Measurements from ENCODE around the gene GPR152. TPM values are rescaled to one million over a fixed set of nuclear protein-coding genes. Genes with fewer than 3 reads are reported as not detected.

The GPR152 gene
- total RNA-seq (not detected), polyA plus RNA-seq (under 1 TPM; 0.13 to 0.84 (median 0.35) TPM)

- H3K36me3 ChIP-seq (ENCODE audit: control insufficient read depth, insufficient read depth, low read length): no peaks in the 10 kb centered on the region
- DNase-seq: no peak
- no peaks in the 10 kb centered on the region for H3K27me3 ChIP-seq (ENCODE audit: control insufficient read depth, insufficient read depth, low read length)
- no peak within 1 kb of the TSS for H3K4me3 ChIP-seq (ENCODE audit: low read depth, low read length)
- Mint-ChIP-seq H3K27ac (no peak within 1 kb of the TSS), H3K9me3 (no peaks in the 10 kb centered on the region), H3K27me3 (no peaks in the 10 kb centered on the region), H3K4me1 (peaks cover 0 to 30% (median 13%) of the 10 kb centered on the region in 4 donors), H3K36me3 (no peaks in the 10 kb centered on the region), H3K4me3 (no peak within 1 kb of the TSS)
- peaks cover 21% of the 10 kb centered on the region for H3K4me1 ChIP-seq (ENCODE audit: control insufficient read depth, insufficient read depth, low read length, poor library complexity, severe bottlenecking)
- ATAC-seq (ENCODE audit: low read depth in 2 of 2): no peak
- no peak within 1 kb of the TSS for H3K27ac ChIP-seq (ENCODE audit: insufficient read depth, low read length, poor library complexity, severe bottlenecking)
- no peaks in the 10 kb centered on the region for H3K9me3 ChIP-seq (ENCODE audit: control insufficient read depth in 2 of 2, low read length in 2 of 2)
Observed at GRCh38 chr11:67452141-67452952, at the start of gene GPR152. Gene GPR152, minus strand, starts transcription at chr11:67452729. Its CDS starts 5 bp downstream, at chr11:67452724.

DNA sequence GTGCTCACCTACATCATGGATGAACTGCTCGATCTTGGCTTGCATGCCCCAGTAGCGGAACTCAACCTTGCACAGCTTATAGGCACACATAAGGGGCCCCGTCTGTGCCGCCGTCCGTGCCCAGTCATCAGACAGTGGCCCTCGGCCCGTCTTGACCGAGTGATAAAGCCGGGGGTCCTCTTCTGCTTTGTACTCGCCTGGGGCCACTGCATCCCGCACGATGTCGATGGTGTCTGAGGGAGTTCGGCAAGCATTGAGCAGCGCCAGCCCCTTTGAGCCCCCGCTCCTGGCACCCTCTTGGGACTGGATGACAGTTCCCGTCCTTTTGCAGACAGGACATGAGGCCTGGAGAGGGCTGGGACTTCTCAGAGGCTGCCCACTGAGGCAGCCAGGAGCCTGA lies 49.3 kb upstream of the GPR152 start:
- Histone ChIP-seq H3K27me3 (ENCODE audit: control insufficient read depth, insufficient read depth, low read length) (no peaks in the 10 kb centered on the region), H3K9me3 (ENCODE audit: control insufficient read depth in 2 of 2, low read length in 2 of 2) (no peaks in the 10 kb centered on the region), H3K4me3 (ENCODE audit: low read depth, low read length) (no peak overlapping the region), H3K36me3 (ENCODE audit: control insufficient read depth, insufficient read depth, low read length) (peaks cover 37% of the 10 kb centered on the region), H3K27ac (ENCODE audit: insufficient read depth, low read length, poor library complexity, severe bottlenecking) (no peak overlapping the region), H3K4me1 (ENCODE audit: control insufficient read depth, insufficient read depth, low read length, poor library complexity, severe bottlenecking) (peaks cover 33% of the 10 kb centered on the region)
- ATAC-seq (ENCODE audit: low read depth in 2 of 2) (no peak), DNase-seq (no peak)
- Mint-ChIP-seq H3K4me1 (peaks cover 10 to 40% (median 27%) of the 10 kb centered on the region in 4 donors), H3K27ac (no peak overlapping the region), H3K27me3 (no peaks in the 10 kb centered on the region), H3K9me3 (no peaks in the 10 kb centered on the region), H3K36me3 (peaks cover 10% of the 10 kb centered on the region), H3K4me3 (peak overlapping the region in 2 of 4 donors; percentile 47 to 62)

DNA sequence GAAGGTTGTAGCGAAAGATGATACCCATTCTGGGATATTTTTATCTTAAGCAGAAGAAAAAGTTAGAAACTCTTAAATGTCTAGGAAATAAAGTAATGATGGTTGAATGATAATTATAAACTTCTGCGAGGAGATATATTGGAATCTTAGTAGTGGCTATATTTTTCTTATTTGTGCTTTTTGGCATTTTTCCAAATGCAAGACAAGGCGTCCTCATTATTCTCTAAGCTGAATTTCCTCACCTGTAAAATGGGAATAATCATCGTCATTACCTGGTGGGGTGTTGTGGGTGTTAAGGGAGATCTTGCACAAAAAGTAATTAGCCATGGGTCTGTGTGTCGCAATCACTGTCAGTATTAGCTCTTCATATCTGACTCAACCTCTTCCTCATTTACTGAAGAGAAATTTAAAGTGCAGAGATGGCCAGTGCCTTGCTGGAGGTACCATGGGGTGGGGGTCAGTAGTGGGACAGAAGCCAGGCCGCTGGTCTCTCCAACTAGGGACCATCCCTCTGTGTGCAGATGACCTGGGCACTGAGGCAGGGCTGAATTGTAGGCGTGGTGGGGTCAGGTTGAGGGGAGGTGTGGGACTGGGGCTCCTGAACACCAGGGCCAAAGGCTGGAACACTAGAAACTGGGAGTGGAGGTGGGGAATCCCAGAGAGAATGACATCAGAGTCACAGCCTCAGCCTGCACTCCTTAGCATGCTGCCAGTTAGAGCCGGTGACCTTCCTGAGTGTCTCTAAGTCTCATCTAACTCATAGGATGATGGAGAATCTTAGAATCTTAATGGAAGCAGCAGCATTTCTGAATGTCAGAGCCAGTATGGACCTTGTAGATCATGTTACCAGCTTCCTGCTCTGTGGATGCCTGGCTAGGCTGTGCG lies 48.5 kb upstream of the GPR152 start:
- no peaks in the 10 kb centered on the region for H3K27me3 Mint-ChIP-seq
- peaks cover 10% of the 10 kb centered on the region for H3K36me3 Mint-ChIP-seq
- Histone ChIP-seq H3K9me3 (ENCODE audit: control insufficient read depth in 2 of 2, low read length in 2 of 2) (no peaks in the 10 kb centered on the region), H3K4me1 (ENCODE audit: control insufficient read depth, insufficient read depth, low read length, poor library complexity, severe bottlenecking) (peaks cover 25% of the 10 kb centered on the region), H3K36me3 (ENCODE audit: control insufficient read depth, insufficient read depth, low read length) (peaks cover 44% of the 10 kb centered on the region), H3K4me3 (ENCODE audit: low read depth, low read length) (no peak overlapping the region), H3K27me3 (ENCODE audit: control insufficient read depth, insufficient read depth, low read length) (no peaks in the 10 kb centered on the region), H3K27ac (ENCODE audit: insufficient read depth, low read length, poor library complexity, severe bottlenecking) (no peak overlapping the region)
- ATAC-seq (ENCODE audit: low read depth in 2 of 2) (no peak), DNase-seq (no peak)
- H3K4me3 Mint-ChIP-seq: peak overlapping the region in 3 of 4 donors; percentile 17 to 62 (median 54)
- H3K27ac Mint-ChIP-seq: peak overlapping the region in 1 of 3 donors; percentile 50
- H3K9me3 Mint-ChIP-seq: no peaks in the 10 kb centered on the region
- peaks cover 6 to 34% (median 21%) of the 10 kb centered on the region in 4 donors for H3K4me1 Mint-ChIP-seq

- H3K36me3 ChIP-seq (ENCODE audit: control insufficient read depth, insufficient read depth, low read length): peaks cover 50% of the 10 kb centered on the region
- no peaks in the 10 kb centered on the region for H3K27me3 Mint-ChIP-seq
Observed at GRCh38 chr11:67500484-67500821, 47.9 kb upstream of the GPR152 start.

DNA sequence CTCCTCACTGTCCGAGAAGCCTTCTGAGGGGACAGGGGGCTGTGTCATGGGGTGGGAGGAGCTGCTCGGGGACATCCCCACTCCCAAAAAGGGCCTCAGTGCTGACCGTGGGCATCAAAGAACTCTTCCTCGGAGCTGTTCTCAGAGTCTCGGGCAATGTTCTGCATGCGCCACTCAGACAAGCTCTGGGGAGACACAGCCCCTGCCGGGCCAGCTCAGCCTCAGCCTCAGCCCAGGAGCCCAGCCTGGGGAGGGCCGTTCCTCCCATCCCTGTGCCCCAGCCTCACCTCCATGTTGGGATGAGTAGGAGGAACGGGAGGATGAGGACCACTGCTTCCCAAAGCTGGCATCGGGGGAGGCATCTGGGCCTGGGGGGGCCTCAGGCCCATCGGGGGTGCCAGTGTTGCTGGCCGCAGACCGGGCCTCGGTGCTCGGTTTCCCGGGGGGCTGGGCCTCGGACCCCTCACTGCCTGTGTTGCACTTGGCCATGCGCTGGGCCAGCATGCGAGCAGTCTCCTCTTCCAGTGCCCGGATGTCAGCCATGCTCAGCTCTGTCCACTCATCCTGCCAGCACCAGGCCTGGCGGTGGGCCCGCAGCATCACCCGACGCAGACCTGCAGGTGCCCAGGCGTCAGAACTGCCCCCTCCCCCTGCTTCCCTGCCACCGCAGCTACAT lies 47.4 kb upstream of the GPR152 start:
- Histone ChIP-seq H3K27ac (ENCODE audit: insufficient read depth, low read length, poor library complexity, severe bottlenecking) (no peak overlapping the region), H3K36me3 (ENCODE audit: control insufficient read depth, insufficient read depth, low read length) (peaks cover 54% of the 10 kb centered on the region), H3K4me1 (ENCODE audit: control insufficient read depth, insufficient read depth, low read length, poor library complexity, severe bottlenecking) (peaks cover 16% of the 10 kb centered on the region), H3K9me3 (ENCODE audit: control insufficient read depth in 2 of 2, low read length in 2 of 2) (no peaks in the 10 kb centered on the region), H3K4me3 (ENCODE audit: low read depth, low read length) (no peak overlapping the region), H3K27me3 (ENCODE audit: control insufficient read depth, insufficient read depth, low read length) (no peaks in the 10 kb centered on the region)
- no peak for DNase-seq
- Mint-ChIP-seq H3K27me3 (no peaks in the 10 kb centered on the region), H3K4me3 (no peak overlapping the region), H3K36me3 (peaks cover 10% of the 10 kb centered on the region), H3K4me1 (peaks cover 3 to 28% (median 16%) of the 10 kb centered on the region in 4 donors), H3K9me3 (no peaks in the 10 kb centered on the region), H3K27ac (no peak overlapping the region)
- no peak for ATAC-seq (ENCODE audit: low read depth in 2 of 2)

More at GRCh38 chr11:67500484-67500821, 47.9 kb upstream of the GPR152 start:
- H3K4me3 ChIP-seq (ENCODE audit: low read depth, low read length): no peak overlapping the region
- Mint-ChIP-seq H3K36me3 (peaks cover 10% of the 10 kb centered on the region), H3K9me3 (no peaks in the 10 kb centered on the region), H3K27ac (peak overlapping the region in 1 of 3 donors; percentile 41), H3K4me1 (peaks cover 3 to 29% (median 17%) of the 10 kb centered on the region in 4 donors), H3K4me3 (peak overlapping the region in 1 of 4 donors; percentile 62)
- ATAC-seq (ENCODE audit: low read depth in 2 of 2) (no peak), DNase-seq (no peak)
- no peaks in the 10 kb centered on the region for H3K27me3 ChIP-seq (ENCODE audit: control insufficient read depth, insufficient read depth, low read length)
- H3K27ac ChIP-seq (ENCODE audit: insufficient read depth, low read length, poor library complexity, severe bottlenecking): no peak overlapping the region
- peaks cover 19% of the 10 kb centered on the region for H3K4me1 ChIP-seq (ENCODE audit: control insufficient read depth, insufficient read depth, low read length, poor library complexity, severe bottlenecking)
- no peaks in the 10 kb centered on the region for H3K9me3 ChIP-seq (ENCODE audit: control insufficient read depth in 2 of 2, low read length in 2 of 2)

DNA sequence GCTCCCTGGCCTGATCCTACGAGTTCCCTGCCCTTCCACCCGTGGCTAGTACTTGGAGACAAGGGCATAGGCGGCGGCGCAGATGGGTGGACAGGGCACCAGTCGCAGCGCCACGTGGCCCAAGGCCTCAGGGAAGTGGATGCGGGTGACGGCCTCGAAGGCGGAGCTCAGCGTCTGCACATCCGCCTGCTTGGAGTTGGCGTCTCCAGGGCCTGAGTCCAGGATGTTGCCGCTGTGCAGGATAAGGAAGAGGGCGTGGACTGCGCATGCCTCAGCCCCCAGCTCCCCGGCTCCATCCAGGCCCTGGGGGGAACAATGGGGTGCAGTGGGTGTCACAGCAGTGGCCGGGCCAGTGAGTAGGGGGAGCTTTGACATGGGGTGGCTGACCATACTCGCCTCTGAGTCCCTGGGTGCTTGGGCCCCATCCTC lies 46.0 kb upstream of the GPR152 start:
- Mint-ChIP-seq H3K27me3 (no peaks in the 10 kb centered on the region), H3K9me3 (no peaks in the 10 kb centered on the region), H3K4me1 (peaks cover 3 to 24% (median 16%) of the 10 kb centered on the region in 4 donors), H3K4me3 (no peak overlapping the region), H3K36me3 (peaks cover 10% of the 10 kb centered on the region), H3K27ac (no peak overlapping the region)
- Histone ChIP-seq H3K4me3 (ENCODE audit: low read depth, low read length) (no peak overlapping the region), H3K9me3 (ENCODE audit: control insufficient read depth in 2 of 2, low read length in 2 of 2) (no peaks in the 10 kb centered on the region), H3K27me3 (ENCODE audit: control insufficient read depth, insufficient read depth, low read length) (no peaks in the 10 kb centered on the region), H3K27ac (ENCODE audit: insufficient read depth, low read length, poor library complexity, severe bottlenecking) (no peak overlapping the region), H3K4me1 (ENCODE audit: control insufficient read depth, insufficient read depth, low read length, poor library complexity, severe bottlenecking) (peaks cover 9% of the 10 kb centered on the region), H3K36me3 (ENCODE audit: control insufficient read depth, insufficient read depth, low read length) (peaks cover 55% of the 10 kb centered on the region)
- ATAC-seq (ENCODE audit: low read depth in 2 of 2) (no peak), DNase-seq (no peak)

GRCh38 chr11:67497656-67498291 lies 45.2 kb upstream of the GPR152 start:
- ATAC-seq (ENCODE audit: low read depth in 2 of 2): no peak

More at GRCh38 chr11:67497656-67498291, 45.2 kb upstream of the GPR152 start:
- H3K36me3 Mint-ChIP-seq: peaks cover 10% of the 10 kb centered on the region
- no peaks in the 10 kb centered on the region for H3K9me3 Mint-ChIP-seq
- Histone ChIP-seq H3K27me3 (ENCODE audit: control insufficient read depth, insufficient read depth, low read length) (no peaks in the 10 kb centered on the region), H3K4me1 (ENCODE audit: control insufficient read depth, insufficient read depth, low read length, poor library complexity, severe bottlenecking) (peaks cover 2% of the 10 kb centered on the region), H3K9me3 (ENCODE audit: control insufficient read depth in 2 of 2, low read length in 2 of 2) (no peaks in the 10 kb centered on the region), H3K27ac (ENCODE audit: insufficient read depth, low read length, poor library complexity, severe bottlenecking) (no peak overlapping the region), H3K36me3 (ENCODE audit: control insufficient read depth, insufficient read depth, low read length) (peaks cover 56% of the 10 kb centered on the region), H3K4me3 (ENCODE audit: low read depth, low read length) (no peak overlapping the region)
- H3K27ac Mint-ChIP-seq: no peak overlapping the region
- H3K4me1 Mint-ChIP-seq: peaks cover 3 to 17% (median 10%) of the 10 kb centered on the region in 4 donors
- no peak for DNase-seq
- H3K4me3 Mint-ChIP-seq: no peak overlapping the region
- H3K27me3 Mint-ChIP-seq: no peaks in the 10 kb centered on the region

All from CD4-positive, CD25-positive, alpha-beta regulatory T cell (primary cell).